ENCODE data around the gene DNAH10.

The DNAH10 gene

DNA sequence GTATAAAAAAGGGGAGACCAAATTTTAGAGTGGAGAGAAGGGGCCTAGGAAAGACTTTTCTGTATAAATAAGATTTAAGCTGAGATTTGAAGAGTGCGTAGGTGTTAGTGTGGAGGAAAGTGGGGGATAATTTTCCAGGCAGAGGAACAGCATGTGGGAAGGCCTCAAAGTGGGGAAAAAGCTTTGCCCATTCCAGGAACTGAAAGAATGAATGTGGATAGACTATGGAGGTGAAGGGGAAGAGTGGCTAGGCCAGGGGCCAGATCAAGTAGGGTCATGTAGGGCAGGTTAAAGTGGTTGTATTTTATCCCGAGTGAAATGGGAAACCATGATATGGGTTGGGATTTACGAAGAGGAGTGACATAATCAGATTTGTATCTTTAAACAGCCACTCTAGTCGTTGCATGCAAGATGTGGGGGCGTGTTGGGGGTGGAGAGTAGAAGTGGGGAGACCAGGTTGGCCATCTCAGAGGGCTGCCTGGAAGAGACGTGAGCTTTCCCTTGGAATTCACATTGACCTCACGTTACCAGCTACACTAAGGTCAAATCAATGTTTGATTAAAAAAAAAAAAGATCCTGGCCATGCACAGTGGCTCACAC lies 214.2 kb downstream of the DNAH10 start:
- no peak for DNase-seq

DNA sequence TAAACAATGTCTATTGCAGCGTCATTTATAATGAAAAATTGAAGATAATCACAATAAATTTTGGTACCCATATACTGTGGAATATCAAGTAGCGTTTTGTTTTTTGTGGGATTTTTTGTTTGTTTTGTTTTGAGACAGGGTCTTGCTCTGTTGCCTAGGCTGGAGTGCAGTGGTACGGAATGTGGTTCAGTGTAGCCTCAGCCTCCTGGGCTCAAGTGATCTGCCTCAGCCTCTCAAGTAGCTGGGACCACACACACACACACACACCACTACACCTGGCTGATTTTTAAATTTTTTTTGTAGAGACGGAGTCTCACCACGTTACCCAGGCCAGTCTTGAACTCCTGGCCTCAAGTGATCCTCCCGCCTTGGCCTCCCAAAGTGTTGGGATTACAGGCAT lies 217.5 kb downstream of the DNAH10 start:
- no peak for DNase-seq

DNA sequence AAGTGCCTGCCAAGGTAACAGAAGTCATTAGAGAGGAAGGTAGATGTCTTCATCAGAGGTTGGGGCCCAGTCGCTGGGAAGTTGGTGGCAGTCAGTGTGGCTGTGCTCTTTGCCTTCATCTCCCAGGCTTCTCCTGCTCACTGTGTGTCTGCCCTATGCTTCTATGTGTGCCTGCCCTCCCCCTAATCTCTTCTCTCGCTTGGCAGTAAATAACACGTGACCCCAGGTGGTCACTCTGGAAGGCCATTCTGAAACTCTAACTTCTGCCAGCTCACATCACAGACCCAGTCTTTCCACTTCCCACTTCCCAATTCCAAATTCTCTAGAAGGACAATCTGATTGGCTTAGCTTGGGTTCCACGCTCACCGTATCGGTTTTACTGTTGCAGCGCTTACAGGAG lies 220.2 kb downstream of the DNAH10 start:
- no peak for DNase-seq

DNA sequence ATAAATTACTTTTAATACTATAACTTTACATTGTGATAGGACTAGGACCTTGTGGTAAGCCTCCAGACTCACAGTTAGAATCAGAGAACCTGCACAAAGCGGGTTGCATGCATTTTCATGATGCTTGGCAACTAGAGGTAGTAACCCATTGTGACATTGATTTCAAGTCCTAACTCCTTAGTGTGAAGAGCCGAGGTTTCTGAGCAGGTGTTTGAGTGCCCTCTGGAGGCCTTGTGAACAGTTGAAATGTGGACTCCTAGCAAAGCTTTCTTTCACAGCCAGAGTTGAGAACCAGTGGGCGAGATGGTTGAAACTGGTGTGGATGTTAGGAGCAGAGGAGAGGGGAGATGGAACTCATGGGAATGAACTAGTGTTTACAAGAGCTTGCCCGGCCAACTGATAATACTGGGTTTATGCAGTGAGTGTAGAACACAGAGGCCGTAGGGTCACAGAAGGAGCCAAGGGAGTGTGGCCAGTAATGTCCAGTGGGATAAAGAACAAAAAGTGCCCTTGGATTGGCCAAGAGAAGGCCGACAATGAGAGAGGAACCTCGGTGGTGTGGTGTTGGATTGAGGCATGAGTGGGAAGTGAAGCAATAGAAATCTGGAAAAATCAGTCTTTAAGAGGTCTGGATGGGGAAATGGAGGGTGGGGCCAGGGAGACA lies 221.9 kb downstream of the DNAH10 start:
- DNase-seq, result peak; percentile 65

DNA sequence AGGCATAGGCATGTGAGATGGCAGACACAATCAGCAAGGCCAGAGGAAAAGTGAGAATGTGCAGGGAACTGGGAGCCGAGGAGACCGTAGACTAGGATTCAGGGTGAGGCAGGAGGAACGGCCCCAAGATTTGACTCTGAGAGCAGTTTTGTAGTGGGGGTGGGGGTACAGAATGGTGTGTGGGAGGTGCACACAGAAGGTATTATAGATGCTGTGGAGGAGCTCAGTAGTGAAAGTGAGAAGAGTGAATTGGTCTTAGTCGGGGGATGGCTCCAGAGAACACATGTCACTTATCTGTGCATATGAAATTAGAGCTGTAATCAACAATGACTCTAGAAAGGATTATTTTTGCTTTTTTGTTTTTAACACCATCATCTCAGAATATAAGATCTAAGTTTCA lies 222.8 kb downstream of the DNAH10 start:
- DNase-seq, result no peak
